Adipocyte (in vitro differentiated cells): ENCODE measurements around the gene ERAP2.
"Not testable (repeated sequence)": the region's sequence is repeated elsewhere in the genome, so short reads cannot be mapped to it uniquely, and the experiment has no call there.

Experiments used
- DNase-seq: peaks from one replicate; pipeline ENCODE4 v3.0.0-alpha.2; 2015; ENCODE audit warnings: low read depth
- H3K27me3 ChIP-seq: replicated peaks from 2 replicates; pipeline ENCODE4 v1.7.0; 2013; ENCODE audit warnings: mild to moderate bottlenecking, low read length, moderate library complexity; ENCODE audit not compliant: control insufficient read depth, insufficient read depth
- H3K36me3 ChIP-seq: 2 replicates; pipeline ENCODE4 v1.7.0; 2013; ENCODE audit warnings: low read length, mild to moderate bottlenecking, moderate library complexity; ENCODE audit not compliant: control insufficient read depth, insufficient read depth, severe bottlenecking
- H3K4me1 ChIP-seq: 2 replicates; pipeline ENCODE4 v1.7.0; 2013; ENCODE audit warnings: mild to moderate bottlenecking, low read length, moderate library complexity; ENCODE audit not compliant: control insufficient read depth, insufficient read depth
- H3K4me3 ChIP-seq: 2 replicates; pipeline ENCODE4 v1.7.0; 2013; ENCODE audit warnings: mild to moderate bottlenecking, low read length, moderate library complexity
- H3K9ac ChIP-seq: 2 replicates; pipeline ENCODE4 v1.7.0; 2013; ENCODE audit warnings: mild to moderate bottlenecking, low read length, moderate library complexity
- H3K9me3 ChIP-seq: 2 replicates; pipeline ENCODE4 v1.7.0; 2013; ENCODE audit warnings: mild to moderate bottlenecking, low read length, moderate library complexity; ENCODE audit not compliant: control insufficient read depth

The ERAP2 gene

GRCh38 chr5:96876292-96876850 lies at the start of gene ERAP2:
Gene ERAP2, plus strand, starts transcription at chr5:96876500. Its CDS starts 3,186 bp downstream, at chr5:96879686.
- Histone ChIP-seq H3K36me3 (peaks cover 4% of the 10 kb centered on the region), H3K27me3 (no peaks in the 10 kb centered on the region), H3K9ac (peak within 1 kb of the TSS; percentile 85), H3K4me1 (peaks cover 12% of the 10 kb centered on the region), H3K9me3 (no peaks in the 10 kb centered on the region), H3K4me3 (peak within 1 kb of the TSS; percentile 85)
- peak; percentile 67 for DNase-seq

GRCh38 chr5:96829297-96829696 lies 47.0 kb upstream of the ERAP2 start:
- Histone ChIP-seq H3K27me3 (no peaks in the 10 kb centered on the region), H3K9ac (no peak overlapping the region), H3K4me1 (peaks cover under 1% of the 10 kb centered on the region), H3K4me3 (no peak overlapping the region), H3K36me3 (no peaks in the 10 kb centered on the region), H3K9me3 (no peaks in the 10 kb centered on the region)
- no peak for DNase-seq

DNA sequence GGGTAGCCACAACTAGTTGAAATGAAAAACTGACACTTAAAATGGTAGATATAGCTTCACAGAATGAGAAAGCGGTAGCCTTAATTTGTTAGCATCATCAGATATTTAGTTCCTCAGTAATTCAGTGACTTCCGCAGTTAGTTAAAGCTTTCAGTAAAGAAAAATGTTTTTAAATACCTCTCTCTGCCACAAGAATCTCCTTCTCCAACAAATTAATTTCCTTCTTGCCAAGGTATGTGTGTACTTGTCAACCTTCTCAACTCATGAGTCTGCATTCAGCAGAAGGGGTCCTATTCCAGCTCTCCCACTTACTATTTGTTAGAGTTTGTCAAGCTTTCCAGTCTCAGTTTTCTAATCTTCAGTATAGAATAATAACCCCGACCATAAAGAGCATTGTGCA lies 42.3 kb upstream of the ERAP2 start:
- no peak for DNase-seq
- no peaks in the 10 kb centered on the region for H3K27me3 ChIP-seq
- no peak overlapping the region for H3K9ac ChIP-seq
- no peaks in the 10 kb centered on the region for H3K4me1 ChIP-seq
- no peaks in the 10 kb centered on the region for H3K9me3 ChIP-seq
- no peaks in the 10 kb centered on the region for H3K36me3 ChIP-seq
- no peak overlapping the region for H3K4me3 ChIP-seq

GRCh38 chr5:96835791-96836191 lies 40.5 kb upstream of the ERAP2 start:
- Histone ChIP-seq H3K27me3 (no peaks in the 10 kb centered on the region), H3K4me3 (no peak overlapping the region), H3K4me1 (no peaks in the 10 kb centered on the region), H3K9ac (no peak overlapping the region), H3K9me3 (no peaks in the 10 kb centered on the region), H3K36me3 (no peaks in the 10 kb centered on the region)
- no peak for DNase-seq

DNA sequence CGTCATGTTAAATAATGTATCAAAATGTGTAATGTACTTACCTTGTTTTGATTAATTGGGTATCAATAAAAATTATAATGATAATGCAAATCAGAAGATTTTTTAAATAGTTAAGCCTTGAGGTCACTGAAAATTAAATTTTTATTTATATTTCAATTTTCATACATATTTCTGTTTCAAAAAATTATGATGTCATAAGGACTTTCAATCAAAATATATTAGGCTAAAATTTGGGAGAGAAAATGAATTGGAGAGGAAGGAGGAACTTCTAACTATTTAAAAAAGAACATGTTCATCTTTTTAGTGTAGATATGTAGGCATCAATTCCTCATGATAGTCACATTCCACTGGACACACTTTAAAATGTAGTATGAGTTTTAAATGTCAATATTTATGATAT lies 39.5 kb upstream of the ERAP2 start:
- no peaks in the 10 kb centered on the region for H3K9me3 ChIP-seq
- no peak for DNase-seq
- no peaks in the 10 kb centered on the region for H3K36me3 ChIP-seq
- no peaks in the 10 kb centered on the region for H3K4me1 ChIP-seq
- no peaks in the 10 kb centered on the region for H3K27me3 ChIP-seq
- no peak overlapping the region for H3K9ac ChIP-seq
- H3K4me3 ChIP-seq = no peak overlapping the region

- H3K9ac ChIP-seq = no peak overlapping the region
- no peak for DNase-seq
- no peaks in the 10 kb centered on the region for H3K9me3 ChIP-seq
- H3K36me3 ChIP-seq = no peaks in the 10 kb centered on the region
- H3K27me3 ChIP-seq = no peaks in the 10 kb centered on the region
- H3K4me1 ChIP-seq = no peaks in the 10 kb centered on the region
- no peak overlapping the region for H3K4me3 ChIP-seq
Observed at GRCh38 chr5:96837303-96837702, 39.0 kb upstream of the ERAP2 start.

DNA sequence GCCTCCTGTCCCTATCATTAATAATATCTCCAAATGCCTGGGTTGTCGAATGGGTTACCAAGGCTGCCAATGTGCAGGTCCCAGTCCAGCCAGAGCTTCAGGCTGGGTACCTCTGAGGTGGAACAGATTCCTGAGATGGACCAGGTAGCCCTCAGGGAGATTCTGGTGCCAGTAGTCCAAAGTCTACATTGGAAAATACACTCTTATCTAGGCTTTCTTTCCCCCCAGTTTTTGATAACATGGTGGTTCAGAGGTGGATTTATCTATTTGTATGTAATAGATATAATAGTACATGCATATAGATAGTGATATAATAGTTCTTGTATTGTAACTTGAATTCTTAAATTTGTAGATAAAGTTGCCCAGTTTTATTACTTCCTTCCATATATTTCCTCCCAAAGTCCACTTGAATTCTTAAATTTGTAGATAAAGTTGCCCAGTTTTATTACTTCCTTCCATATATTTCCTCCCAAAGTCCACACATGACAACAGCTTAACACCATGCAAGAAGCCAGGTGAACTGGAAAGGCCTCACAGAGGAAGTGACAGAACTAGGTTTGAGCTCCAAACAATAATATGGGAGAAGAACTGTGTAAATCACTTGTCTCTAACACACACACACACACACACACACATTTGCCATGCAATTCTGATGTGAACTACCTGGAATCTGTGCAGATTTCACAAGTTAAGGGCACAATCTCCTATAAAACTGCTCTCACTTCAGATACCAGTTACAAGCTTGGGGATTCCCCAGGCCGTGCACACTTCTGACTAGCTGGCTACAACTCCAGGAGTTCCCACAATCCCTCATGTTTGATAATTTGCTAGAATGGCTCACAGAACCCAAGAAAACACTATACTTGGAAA lies 37.9 kb upstream of the ERAP2 start:
- no peaks in the 10 kb centered on the region for H3K4me1 ChIP-seq

GRCh38 chr5:96839071-96839592 lies 37.2 kb upstream of the ERAP2 start:
- Histone ChIP-seq H3K27me3 (no peaks in the 10 kb centered on the region), H3K4me3 (no peak overlapping the region)
- no peak for DNase-seq

More for the DNA sequence above, 37.9 kb upstream of the ERAP2 start:
- DNase-seq = no peak
- H3K9me3 ChIP-seq = no peaks in the 10 kb centered on the region
- H3K36me3 ChIP-seq = no peaks in the 10 kb centered on the region
- H3K4me3 ChIP-seq = no peak overlapping the region
- no peak overlapping the region for H3K9ac ChIP-seq
- no peaks in the 10 kb centered on the region for H3K27me3 ChIP-seq

GRCh38 chr5:96841931-96842330 lies 34.4 kb upstream of the ERAP2 start:
- H3K4me1 ChIP-seq, H3K4me3 ChIP-seq, H3K9ac ChIP-seq, H3K36me3 ChIP-seq, DNase-seq, H3K9me3 ChIP-seq, H3K27me3 ChIP-seq: not testable (repeated sequence)

More at GRCh38 chr5:96839071-96839592, 37.2 kb upstream of the ERAP2 start:
- H3K36me3 ChIP-seq = no peaks in the 10 kb centered on the region
- H3K4me1 ChIP-seq = no peaks in the 10 kb centered on the region
- no peaks in the 10 kb centered on the region for H3K9me3 ChIP-seq
- no peak overlapping the region for H3K9ac ChIP-seq

DNA sequence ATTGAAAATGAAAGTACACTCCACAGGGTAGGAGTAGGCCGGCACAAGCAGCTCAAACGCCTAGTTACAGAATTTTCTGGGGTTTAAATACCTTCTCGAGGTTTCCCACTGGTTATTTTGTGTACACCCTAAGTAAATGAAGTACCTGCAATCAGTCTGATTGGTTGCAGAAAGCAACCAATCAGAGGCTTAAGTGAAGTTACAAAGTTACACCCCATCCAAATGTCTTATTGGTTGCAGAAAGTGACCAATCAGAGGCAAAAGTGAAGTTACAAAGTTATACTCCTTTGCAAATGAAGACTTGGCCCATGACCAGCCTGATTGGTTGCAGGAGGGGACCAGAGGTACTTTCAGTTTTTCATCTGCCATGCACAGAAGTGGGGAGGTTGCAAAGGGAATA lies 33.2 kb upstream of the ERAP2 start:
- Histone ChIP-seq H3K9ac (no peak overlapping the region), H3K4me1 (peaks cover 4% of the 10 kb centered on the region), H3K27me3 (no peaks in the 10 kb centered on the region), H3K4me3 (no peak overlapping the region), H3K36me3 (no peaks in the 10 kb centered on the region), H3K9me3 (no peaks in the 10 kb centered on the region)
- DNase-seq = no peak

GRCh38 chr5:96844481-96844990 lies 31.8 kb upstream of the ERAP2 start:
- Histone ChIP-seq H3K36me3 (no peaks in the 10 kb centered on the region), H3K4me3 (no peak overlapping the region), H3K9ac (no peak overlapping the region), H3K9me3 (peaks cover 3% of the 10 kb centered on the region), H3K27me3 (no peaks in the 10 kb centered on the region), H3K4me1 (peaks cover 4% of the 10 kb centered on the region)
- peak; percentile 69 for DNase-seq
